Midbrain (tissue), 1 donor: ENCODE results near the gene RNF222.
"Not testable (repeated sequence)": the region's sequence is repeated elsewhere in the genome, so short reads cannot be mapped to it uniquely, and the experiment has no call there.

Experiments
- DNase-seq: peaks from one replicate; lab custom pipeline; 2025; lab: John Stamatoyannopoulos, UW

Gene RNF222

DNA sequence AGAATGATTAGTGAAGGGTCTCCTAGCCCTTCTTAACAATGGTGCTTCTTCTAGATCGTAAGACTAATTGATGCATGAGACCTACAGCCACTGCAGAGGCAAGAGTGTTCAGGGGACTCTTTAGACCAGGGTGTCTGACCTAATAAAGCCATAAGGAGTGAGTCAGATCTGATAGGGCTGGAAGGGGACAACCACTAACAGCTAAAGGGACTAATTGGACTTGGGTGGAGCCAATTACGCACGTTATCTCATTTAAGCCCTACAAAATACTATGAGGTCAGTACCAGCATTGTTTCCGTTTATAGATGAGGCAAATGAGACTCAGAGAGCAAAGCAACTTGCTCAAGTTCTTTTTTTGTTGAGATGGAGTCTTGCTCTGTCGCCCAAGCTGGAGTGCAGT, 14.5 kb upstream of the RNF222 start:
- DNase-seq: no peak

DNA sequence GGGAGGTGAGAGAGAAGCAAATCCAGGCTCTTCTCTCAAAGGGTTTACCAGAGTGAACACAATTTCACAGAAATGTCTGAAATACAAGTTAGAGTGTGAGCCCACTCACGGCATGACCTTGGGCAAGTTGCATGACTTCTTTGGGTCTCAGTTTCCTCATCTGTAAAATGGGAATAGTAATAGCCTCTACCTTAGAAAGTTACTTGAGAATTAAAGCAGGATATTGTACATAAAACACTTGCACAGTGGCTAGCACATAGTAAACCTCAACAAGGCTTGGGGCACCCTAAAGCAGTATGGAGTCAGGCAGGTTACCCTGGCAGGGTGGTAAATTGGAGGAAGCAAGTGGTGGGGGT, 13.2 kb upstream of the RNF222 start:
- no peak for DNase-seq

DNA sequence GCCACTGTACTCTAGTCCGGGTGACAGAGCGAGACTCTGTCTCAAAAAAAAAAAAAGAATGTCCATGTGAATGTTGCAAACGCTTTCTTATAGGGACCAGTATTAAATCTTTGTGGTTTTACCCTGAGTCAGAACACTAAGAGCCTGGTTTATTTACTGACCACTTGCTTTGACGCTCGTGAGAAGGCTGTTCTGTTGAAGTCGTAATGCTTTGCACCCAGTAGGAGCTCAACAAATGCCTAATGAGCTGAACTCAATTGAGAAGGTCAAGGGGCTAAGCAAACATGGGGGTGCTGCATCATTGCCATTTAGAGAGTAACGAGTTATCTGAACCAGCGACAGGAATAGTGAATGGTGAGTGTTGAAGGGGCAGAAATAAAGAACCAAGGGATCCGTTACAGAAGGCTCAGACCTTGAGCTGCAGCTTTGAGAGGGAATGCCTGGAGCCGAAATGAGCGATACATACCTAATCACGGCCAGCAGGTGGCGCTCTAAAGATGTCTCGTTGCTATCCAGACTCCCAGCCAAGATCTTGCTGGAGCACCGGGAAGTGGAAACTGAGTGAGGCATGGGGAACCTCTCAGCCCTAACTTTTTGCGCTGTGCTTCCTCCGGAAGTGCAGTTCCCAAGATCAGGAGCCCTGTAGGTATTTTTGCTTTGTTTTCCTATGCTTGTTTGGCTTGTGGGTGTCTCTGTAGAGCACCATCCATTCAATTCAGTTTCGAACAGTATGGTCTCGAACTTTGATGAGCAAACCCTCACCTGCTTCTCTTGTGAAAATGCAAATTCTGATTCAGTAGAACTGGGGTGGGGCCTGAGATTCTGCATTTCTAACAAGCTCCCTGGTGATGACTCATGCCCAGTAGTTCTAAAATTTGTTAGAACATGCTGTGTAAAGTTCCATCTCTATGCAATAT, 12.6 kb upstream of the RNF222 start:
- DNase-seq: peak; percentile 89

DNA sequence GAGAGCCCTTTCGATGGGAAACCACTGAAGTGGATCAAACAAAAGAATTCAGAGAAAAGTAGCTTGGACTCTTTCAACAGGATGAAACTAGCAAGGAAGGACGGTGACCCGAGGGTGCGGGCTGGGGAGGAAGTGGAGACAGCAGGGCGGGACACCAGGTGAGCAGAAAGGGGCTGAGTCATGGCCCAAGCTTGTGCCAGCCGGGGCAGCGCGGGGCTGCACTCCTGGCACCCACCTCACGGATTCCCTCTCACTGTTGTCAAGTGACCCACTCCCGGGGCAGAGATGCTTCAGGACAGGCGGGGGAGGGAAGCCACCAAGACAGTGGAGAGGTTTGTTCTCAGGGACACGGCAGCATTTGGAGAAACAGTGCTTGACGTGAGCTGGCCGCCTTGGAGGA, 10.7 kb upstream of the RNF222 start:
- DNase-seq: no peak

DNA sequence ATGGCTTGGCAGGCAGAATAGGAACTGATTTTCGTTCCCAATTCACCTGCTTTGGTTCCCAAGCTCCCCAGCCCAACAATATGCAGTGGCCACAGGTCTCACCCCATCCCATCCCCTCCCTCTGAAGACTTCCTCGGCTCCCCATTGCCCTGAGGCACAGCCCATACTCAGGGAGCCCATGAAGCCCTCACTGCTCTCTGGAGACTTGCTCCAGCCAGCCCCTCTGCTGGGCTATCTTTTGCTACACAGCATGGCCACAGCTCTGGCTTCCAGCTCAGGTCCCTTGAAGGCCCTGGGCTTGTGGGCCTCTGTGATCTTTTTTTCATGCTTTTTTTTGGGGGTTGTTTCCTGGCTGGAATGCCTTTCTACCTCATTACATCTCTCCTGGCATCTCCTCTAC, 8.5 kb upstream of the RNF222 start:
- DNase-seq: no peak

DNA sequence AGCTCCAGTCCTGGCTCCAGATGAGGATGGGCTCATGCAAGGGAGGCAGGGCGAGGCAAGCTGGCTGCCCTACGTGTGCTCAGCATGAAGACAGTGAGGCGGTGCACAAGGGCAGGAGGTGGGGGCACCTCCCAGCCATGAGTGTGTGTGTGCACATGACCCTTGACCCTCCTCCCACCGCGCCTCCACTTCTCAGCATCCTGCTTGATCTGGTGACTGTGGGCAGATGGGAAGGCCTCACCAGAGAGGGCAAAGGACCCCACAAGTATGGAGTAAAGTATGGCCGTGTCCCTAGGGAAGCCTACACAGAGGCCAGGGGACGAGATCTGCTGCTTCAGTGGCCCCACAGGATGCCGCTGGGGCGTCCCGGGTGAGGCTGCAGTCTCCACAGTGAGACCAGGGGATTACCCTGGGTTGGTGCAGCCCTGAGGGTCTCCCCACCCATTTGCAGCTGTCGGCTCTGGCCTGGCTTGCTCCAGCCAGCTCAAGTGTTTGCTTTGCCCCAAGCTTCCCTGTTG, 7.9 kb upstream of the RNF222 start:
- no peak for DNase-seq

DNA sequence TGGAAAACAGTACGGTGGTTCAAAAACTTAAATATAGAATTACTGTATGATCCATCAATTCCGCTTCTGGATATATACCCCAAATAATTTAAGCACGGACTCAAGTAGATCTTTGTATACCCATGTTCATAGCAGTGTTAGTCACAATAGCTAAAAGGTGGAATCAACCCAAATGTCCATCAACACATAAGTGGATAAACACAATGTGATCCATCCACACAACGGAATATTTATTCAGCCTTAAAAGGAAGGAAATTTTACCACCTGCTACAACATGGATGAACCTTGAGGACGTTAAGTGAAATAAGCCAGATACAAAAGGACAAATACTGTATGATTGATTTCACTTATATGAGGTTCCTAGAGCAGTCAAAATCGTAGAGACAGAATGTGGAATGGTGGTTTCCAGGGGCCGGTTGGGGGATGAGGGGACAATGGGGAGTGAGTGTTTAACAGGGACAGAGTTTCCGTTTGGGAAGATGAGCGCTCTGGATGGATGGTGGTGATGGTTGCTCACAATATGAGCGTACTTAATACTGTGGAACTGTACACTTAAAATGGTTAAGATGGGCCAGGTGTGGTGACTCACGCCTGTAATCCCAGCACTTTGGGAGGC, 5.4 kb upstream of the RNF222 start:
- no peak for DNase-seq

DNA sequence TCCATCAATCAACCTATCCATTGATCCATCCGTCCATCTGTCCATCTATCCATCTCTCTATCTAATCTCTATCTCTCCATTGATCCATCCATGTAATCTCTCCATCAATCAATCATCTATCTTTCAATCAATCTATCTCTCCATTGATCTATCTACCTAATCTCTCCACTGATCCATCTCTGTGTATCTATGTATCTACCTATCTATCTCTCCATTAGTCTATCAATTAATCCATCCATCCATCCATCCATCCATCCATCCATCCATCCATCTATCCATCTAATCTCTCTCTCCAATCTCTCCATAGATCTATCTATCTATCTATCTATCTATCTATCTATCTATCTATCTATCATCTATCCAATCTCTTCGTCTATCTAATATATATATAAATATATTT, 3.5 kb upstream of the RNF222 start:
- DNase-seq: no peak

DNA sequence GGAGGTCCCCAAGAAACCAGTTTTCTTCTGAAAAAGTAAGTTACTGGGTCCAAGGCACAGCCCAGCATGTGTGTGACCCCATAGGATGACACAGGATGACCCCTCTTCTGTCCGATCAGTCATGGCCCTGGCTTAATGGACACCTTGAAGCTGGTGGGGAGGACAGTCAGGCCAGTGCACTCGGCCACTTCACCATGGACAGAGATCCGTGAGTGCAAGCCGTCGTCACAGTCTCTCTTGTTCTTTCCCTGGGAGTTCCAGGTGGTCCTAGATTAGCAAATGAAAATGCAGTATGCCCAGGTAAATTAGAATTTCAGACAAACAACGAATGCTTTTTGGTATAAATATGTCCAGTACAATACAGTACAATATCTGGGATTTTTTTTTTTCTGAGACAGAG, 1.4 kb upstream of the RNF222 start:
- DNase-seq: no peak

DNA sequence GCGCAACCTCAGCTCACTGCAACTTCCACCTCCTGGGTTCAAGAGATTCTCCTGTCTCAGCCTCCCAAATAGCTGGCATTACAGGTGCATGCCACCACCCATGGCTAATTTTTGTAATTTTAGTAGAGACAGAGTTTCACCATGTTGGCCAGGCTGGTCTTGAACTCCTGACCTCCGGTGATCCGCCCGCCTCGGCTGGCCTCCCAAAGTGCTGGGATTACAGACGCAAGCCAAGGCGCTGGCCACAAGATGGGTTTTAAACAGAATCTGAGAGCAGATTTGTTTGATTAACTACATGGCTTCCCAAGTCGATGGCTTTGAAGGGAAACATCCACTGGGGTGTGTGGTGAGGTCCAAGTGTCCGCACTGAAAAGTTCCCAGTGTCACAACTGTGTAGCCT, 3.1 kb downstream of the RNF222 start:
- not testable (repeated sequence) for DNase-seq

DNA sequence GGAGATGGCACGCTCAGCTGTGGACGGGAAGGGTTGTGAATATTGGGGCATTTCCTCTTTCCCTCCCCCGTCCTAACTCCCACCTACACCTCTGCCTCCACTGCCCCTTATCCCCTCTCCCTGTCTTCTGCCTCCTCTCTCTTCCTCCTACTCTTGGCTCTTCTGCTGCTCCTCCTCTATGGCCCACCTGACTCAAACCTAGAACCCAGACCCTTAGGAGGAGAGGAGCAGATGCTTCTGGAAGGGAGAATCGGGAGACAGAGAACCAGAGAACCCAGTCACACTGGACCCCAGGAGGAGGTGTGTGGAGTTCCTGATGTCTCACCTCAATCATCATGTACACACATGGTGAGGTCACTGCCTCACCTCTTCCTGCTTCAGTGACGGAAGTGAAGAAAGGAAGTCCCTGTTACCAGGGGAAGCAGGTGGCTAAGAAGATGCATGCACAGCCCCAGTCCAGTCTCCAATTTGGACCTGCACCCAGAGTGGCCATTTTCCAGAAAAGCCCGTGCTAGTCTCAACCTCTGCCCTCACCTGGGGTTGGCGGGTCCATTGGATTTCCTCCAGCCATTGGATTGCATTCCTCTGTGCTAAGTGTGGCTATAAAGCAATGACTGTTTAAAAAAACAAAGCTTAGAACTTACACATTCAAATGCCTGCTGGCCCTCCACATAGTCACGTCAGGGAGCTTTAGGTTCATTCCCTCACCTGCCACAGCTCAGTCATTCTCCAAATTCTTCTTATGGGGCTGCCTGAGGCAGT, 4.0 kb downstream of the RNF222 start:
- no peak for DNase-seq

DNA sequence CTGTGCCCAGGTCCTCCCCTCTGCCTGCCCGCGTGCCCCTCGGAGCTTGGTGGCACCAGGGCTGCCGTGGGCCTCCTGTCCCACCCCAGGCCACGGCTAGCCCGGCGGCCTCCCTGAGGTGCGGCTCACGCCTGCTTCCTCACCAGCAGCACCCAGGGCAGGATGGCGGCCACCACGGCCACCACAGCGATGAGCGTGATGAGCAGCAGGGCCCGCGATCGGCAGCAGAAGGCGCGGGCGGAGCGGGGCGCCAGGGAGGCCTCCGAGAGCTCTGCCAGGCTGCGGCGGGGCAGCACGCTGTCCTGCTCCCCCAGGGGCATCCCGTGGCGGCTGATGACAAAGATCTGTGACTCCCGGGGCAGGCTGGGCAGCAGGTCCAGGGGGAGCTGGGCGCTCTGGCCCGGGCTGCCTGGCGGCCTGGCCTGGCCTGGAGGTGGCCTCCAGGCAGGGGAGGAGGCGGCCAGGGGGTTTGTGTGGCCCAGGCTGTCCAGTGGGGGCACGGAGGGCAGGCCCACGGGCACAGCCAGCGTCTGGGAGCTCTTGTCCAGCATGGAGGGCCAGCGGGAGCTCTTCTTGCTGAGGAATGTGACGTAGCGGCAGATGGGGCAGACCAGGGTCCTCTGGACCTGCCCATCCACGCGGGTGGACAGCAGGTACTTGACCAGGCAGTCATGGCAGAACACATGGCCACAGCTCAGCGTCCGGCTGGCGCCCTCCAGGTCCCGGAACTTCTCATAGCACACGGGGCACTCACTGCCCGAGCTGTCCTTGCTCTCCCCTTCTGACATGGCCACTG, 4.8 kb downstream of the RNF222 start:
- no peak for DNase-seq

DNA sequence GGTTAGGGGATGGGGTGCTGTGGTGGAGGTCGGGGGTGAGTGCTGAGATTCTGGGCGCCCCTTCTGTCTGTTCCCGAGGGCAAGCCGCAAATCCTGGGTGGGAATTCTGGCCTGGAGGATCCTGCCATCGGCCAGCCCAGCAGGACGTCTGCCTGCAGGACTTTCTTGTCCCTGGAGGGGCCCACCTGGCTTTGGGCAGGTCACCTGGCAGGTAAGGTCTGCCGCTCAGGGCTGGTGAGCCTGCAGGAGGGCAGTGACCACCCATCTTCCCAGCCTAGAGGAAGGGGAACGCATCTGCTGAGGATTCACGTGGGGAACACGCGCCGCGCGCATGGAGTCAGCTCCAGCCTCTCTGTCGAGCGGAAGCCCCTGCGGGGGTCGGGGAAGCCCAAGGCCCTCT, 5.4 kb downstream of the RNF222 start:
- DNase-seq: no peak

DNA sequence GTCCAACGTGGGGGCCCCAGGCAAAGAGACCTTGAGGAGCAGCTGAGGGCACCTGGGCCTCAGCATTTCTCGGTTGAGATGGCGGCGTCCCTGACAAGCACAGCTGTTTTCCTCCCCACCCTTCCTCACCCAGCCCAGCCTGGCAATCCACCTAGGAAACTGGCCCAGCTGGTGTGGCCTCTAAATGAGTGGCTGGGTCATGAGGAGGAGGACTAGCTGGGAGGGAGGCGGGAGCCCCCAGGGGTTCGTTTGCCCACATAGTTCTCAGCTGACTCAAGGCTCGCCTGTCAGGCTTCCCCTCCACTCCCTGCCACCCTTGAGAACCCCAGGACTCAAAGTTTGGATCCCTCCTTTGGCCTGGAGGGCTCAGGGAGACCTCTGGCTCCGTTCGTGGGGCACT, 5.9 kb downstream of the RNF222 start:
- no peak for DNase-seq

DNA sequence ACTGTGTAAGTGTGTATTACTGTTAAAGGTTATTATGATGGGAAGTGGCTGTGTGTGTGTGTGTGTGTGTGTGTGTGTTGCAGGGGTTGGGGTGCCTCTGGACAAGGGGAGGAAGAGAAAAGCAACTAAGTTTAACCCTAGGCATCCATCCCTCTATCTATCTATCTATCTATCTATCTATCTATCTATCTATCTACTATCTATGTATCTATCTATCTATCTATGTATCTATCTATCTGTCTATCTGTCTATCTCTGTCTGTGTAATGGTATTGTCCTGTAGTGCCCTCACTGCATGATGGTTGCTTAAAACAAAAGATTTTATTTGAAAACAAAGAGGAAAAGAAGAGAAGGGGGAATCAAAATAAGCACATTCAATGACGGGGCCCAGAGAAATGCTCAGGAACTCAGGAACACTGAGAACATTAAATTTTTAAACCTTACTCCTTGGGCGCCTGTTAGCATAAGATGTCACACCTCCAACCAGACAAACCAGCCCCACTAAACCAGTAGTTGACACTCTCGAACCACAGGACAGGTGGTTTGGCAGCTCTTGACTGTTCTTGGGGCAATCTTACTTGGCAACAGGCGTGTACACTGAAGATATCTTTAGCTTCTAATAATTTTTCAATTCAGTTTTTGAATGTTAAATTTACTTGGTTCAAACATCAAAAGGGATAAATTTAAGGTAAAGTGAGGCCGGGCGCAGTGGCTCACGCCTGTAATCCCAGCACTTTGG, 9.5 kb downstream of the RNF222 start:
- DNase-seq: no peak

DNA sequence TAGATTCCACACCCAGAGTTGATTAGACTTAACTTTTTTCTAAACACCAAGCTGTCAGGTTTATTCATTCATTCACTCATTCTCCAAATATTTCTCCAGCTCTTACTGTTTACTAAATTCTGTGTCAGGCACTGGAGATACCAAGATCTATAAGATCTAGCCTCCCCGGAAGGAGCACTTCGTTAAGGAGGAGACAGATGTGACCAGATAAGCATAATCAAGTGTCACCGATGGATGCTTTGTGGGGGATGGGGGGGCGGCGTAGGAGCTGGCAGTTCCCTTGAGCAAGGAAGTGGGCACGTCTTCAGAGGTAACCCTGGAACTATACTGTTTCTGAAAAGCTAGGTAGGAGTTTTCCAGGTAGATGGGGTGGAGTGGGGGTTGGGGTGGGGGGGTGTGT, 10.8 kb downstream of the RNF222 start:
- no peak for DNase-seq

DNA sequence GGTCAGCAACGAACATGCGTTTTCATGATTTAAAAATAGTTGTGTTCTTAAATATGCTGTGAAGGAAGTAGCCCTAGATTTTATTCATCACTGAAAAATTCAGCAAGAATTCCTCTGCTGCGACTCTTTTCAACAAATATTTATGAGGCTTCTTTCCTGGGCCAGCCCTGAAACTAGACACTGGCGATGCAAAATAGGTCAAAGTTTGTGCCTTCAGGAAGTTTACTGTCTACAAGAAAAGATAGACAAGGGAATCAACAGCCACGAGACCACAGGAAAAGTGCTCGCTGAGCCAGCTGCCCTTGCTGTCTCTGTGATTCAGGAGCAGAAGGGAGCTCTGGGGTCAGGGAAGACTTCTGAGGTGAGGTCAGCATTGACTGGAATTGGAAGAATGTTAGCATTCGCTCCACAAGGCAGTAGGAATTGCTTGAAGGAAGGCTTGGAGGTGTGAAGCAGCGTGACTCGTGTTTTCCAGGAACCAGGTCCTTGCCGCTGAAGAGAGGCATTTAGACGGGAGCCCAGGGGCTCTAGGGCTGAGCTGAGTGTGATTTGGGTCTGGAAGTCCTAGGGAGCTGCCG, 12.7 kb downstream of the RNF222 start:
- DNase-seq: no peak

DNA sequence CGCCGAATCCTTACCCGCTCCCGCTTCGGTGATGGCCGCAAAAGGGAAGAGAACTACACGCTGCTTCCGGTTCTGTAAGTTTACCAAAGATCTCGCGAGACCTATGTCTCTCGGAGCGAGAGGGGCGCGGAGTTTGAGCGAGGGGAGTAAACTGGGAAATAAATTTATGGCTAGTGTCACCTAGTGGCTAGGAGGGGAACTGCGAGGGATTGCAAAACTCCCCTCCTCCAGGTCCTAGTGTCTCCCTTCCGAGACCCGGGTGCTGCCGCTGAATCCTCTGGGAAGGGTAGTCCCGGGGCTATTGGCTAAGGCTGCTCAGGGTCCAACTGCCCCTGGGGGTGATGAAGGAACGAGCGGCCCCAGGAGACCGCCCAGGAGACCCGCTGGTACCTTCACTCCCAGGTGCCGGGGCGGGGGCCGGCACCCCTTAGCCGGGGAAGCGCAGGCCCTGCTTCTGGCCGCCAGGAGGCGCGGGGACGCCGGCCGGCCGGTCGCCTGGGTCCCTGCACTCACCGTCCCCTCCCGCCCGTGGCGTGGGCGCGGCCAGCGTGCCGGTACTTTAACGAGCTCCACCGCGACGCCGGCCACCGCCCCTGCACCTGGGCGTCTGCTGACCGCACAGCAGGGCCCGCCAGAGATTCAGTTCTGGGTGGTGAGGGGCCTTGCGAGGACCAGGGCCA, 14.3 kb downstream of the RNF222 start, which contains the start of gene RPL26:
TSS of gene RPL26 (minus strand) at position 51 of the 680 bp plus-strand sequence. CDS start 883 bp downstream, outside the sequence.
- peak; percentile 98 for DNase-seq

DNA sequence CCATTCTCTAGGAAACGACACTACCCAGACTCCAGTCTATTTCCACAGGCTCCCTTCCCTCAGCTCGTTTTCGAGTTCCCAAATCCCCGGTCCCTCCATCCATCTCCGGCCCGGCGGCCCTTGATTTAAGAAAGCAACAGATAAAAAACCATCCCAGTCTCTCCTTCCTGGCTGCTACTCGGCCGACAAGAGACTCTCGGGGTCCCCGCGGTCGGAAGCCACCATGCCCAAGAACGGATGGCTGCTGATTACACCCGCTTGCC, 14.8 kb downstream of the RNF222 start:
- DNase-seq: no peak
